GM12878 (cell line): ENCODE measurements around the gene RGS12. TPM values are rescaled to one million over a fixed set of nuclear protein-coding genes. Genes with fewer than 3 reads are reported as not detected.

Experiments
- ATAC-seq: fragments of 200-7000 bp; cut with Tn5 transposase; 3 replicates; pipeline ENCODE4 v1.9.1; 2020; ENCODE audit warnings: mild to moderate bottlenecking, moderate library complexity
- BruUV-seq: library from RNA; stranded (reverse); fragments of 400-500 nt; replicated peaks from 2 replicates; lab custom pipeline; 2021; lab: Mats Ljungman, UMichigan
- CTCF ChIA-PET: fragments of 300-600 bp; sonication (Branson Sonifier 250); formaldehyde crosslinking; extraction: SDS; loops from one replicate; lab custom pipeline; 2021; ENCODE audit warnings: inconsistent platforms; lab: Yijun Ruan, JAX
- POLR2A ChIA-PET: fragments of 350-600 bp; formaldehyde crosslinking; extraction: SDS; loops from one replicate; lab custom pipeline; 2021; ENCODE audit warnings: inconsistent platforms; lab: Charles Lee
- RAD21 ChIA-PET: fragments of 300-600 bp; sonication (Branson Sonifier 250); formaldehyde crosslinking; loops from one replicate; lab custom pipeline; 2023; ENCODE audit warnings: antibody characterized with exemption; ENCODE audit not compliant: unreplicated experiment; lab: Charles Lee
- SMC1A ChIA-PET: fragments of 300-600 bp; sonication (Branson Sonifier 250); formaldehyde crosslinking; loops from one replicate; lab custom pipeline; 2023; ENCODE audit not compliant: unreplicated experiment, uncharacterized antibody; lab: Charles Lee
- DNase-seq: peaks from one replicate; pipeline ENCODE4 v3.0.0-alpha.2; 2011; ENCODE audit warnings: low read depth, low spot score
- FAIRE-seq: peaks from 3 replicates; lab custom pipeline; 2011; peaks lifted over from hg19 to GRCh38; lab: Jason Lieb, UNC
- H2AFZ ChIP-seq: 2 replicates; pipeline ENCODE4 v1.6.0; 2011; ENCODE audit warnings: low read depth, low read length, control low read depth; ENCODE audit not compliant: control insufficient read depth
- H3K27ac ChIP-seq: 2 replicates; pipeline ENCODE4 v1.5.1; 2011; ENCODE audit warnings: control low read depth; ENCODE audit not compliant: control insufficient read depth, insufficient read depth
- H3K27me3 ChIP-seq, 2 experiments: replicated peaks in 1 of 2; 2 replicates each; pipeline versions ENCODE4 v1.6.0 to v1.6.1; 2011; ENCODE audit warnings: low read length in 1 of 2; ENCODE audit not compliant: control insufficient read depth in 2 of 2, insufficient read depth in 2 of 2
- H3K36me3 ChIP-seq, 2 experiments: 2 replicates each; pipeline ENCODE4 v1.5.1; 2011; ENCODE audit warnings: low read length in 1 of 2; ENCODE audit not compliant: control insufficient read depth in 2 of 2, insufficient read depth in 2 of 2
- H3K4me1 ChIP-seq: 2 replicates; pipeline ENCODE4 v1.6.1; 2011; ENCODE audit warnings: mild to moderate bottlenecking, low read length, moderate library complexity, mixed read lengths; ENCODE audit not compliant: control insufficient read depth, insufficient read depth
- H3K4me2 ChIP-seq: 2 replicates; pipeline ENCODE4 v1.6.0; 2011; ENCODE audit warnings: control low read depth; ENCODE audit not compliant: control insufficient read depth, insufficient read depth
- H3K4me3 ChIP-seq: fragments of 200-600 bp; sonication (generic); 2 replicates; pipeline ENCODE4 v1.5.1; 2016
- H3K79me2 ChIP-seq: 2 replicates; pipeline ENCODE4 v1.6.0; 2011; ENCODE audit warnings: low read length; ENCODE audit not compliant: control insufficient read depth, insufficient read depth
- H3K9ac ChIP-seq: 2 replicates; pipeline ENCODE4 v1.8.0; 2011; ENCODE audit warnings: low read length, control low read depth, mixed read lengths; ENCODE audit not compliant: control insufficient read depth, insufficient read depth
- H3K9me3 ChIP-seq: replicated peaks from 3 replicates; pipeline ENCODE4 v1.5.1; 2011; ENCODE audit warnings: mild to moderate bottlenecking, low read length; ENCODE audit not compliant: control insufficient read depth, insufficient read depth
- H4K20me1 ChIP-seq: 2 replicates; pipeline ENCODE4 v1.6.0; 2011; ENCODE audit not compliant: control insufficient read depth, insufficient read depth
- CHD1 ChIP-seq: IDR thresholded peaks from 2 replicates; pipeline ENCODE4 v1.6.1; 2012; ENCODE audit warnings: low read depth, low read length, improper control_type of control experiment
- CREM ChIP-seq: IDR thresholded peaks from 2 replicates; pipeline ENCODE4 v1.6.1; 2014; ENCODE audit warnings: antibody characterized with exemption, low read depth
- HDGF ChIP-seq: fragments of 450-650 bp; IDR thresholded peaks from 2 replicates; pipeline ENCODE4 v1.6.1; 2016; ENCODE audit warnings: antibody characterized with exemption
- NFXL1 ChIP-seq: fragments of 450-650 bp; IDR thresholded peaks from 2 replicates; pipeline ENCODE4 v1.6.1; 2017; ENCODE audit warnings: antibody characterized with exemption, mild to moderate bottlenecking, borderline replicate concordance
- RAD51 ChIP-seq: fragments of 450-650 bp; IDR thresholded peaks from 2 replicates; pipeline ENCODE4 v1.6.1; 2016; ENCODE audit warnings: moderate library complexity, mild to moderate bottlenecking, inconsistent platforms
- RBBP5 ChIP-seq: fragments of 200-600 bp; sonication (generic); conservative IDR thresholded peaks from 2 replicates; pipeline ENCODE4 v1.6.1; 2016
- RFX5 ChIP-seq: IDR thresholded peaks from 2 replicates; pipeline ENCODE4 v1.6.1; 2011; ENCODE audit warnings: low read depth, low read length, improper control_type of control experiment
- RUNX3 ChIP-seq: IDR thresholded peaks from 2 replicates; pipeline ENCODE4 v1.6.1; 2012; ENCODE audit warnings: low read length, inconsistent platforms
- SMARCA5 ChIP-seq: fragments of 450-650 bp; IDR thresholded peaks from 2 replicates; pipeline ENCODE4 v1.6.1; 2017; ENCODE audit warnings: mild to moderate bottlenecking
- TARDBP ChIP-seq: IDR thresholded peaks from 2 replicates; pipeline ENCODE4 v1.6.1; 2016; ENCODE audit warnings: borderline replicate concordance
- TBL1XR1 ChIP-seq: IDR thresholded peaks from 2 replicates; pipeline ENCODE4 v1.6.1; 2012; ENCODE audit warnings: low read depth, low read length, improper control_type of control experiment
- TCF12 ChIP-seq: IDR thresholded peaks from 2 replicates; pipeline ENCODE4 v1.6.1; 2011; ENCODE audit warnings: low read depth, mild to moderate bottlenecking, low read length
- TCF7 ChIP-seq: IDR thresholded peaks from 2 replicates; pipeline ENCODE4 v1.6.1; 2014; ENCODE audit warnings: antibody characterized with exemption, borderline replicate concordance
- WGBS: methylation state at CpG from one replicate; pipeline ENCODE4 v1.1.6; 2016; ENCODE audit warnings: low lambda C conversion rate; ENCODE audit not compliant: insufficient replicate concordance, insufficient coverage; ENCODE audit errors: missing lambda C conversion rate; 5-methylcytosine and 5-hydroxymethylcytosine counted together
- in situ Hi-C: fragments of 300-500 bp; cut with MboI; formaldehyde crosslinking; loops from 9 replicates; pipeline ENCODE4 v1.14.3; 2018; ENCODE audit warnings: mixed read lengths
- intact Hi-C: fragments of 100-400 bp; cut with micrococcal nuclease; formaldehyde crosslinking; loops from one replicate; pipeline ENCODE4 v1.14.2; 2022; ENCODE audit not compliant: unreplicated experiment
- polyA plus RNA-seq, 11 experiments: library from polyadenylated mRNA; depleted of rRNA in 4 of 11; unstranded in 6 of 11; stranded (reverse) in 5 of 11; fragments of >200 nt; fragmentation: Nextera tagmentation in 4 of 11; fragmentation: Illumina TruSeq in 1 of 11; extraction: Ambion mirVana in 4 of 11; extraction: Trizol in 1 of 11; gene quantifications; 1 replicate in 1 of 11; 2 replicates in 10 of 11; pipeline versions ENCODE4 v1.2.1 to v1.2.3, GENCODE V29; 2011 to 2016; ENCODE audit warnings: inconsistent platforms in 2 of 11, missing spikeins in 2 of 11, low read depth in 1 of 11
- total RNA-seq, 4 experiments: library from RNA; depleted of rRNA in 3 of 4; stranded (reverse); fragments of >200 nt in 3 of 4; fragmentation: Illumina TruSeq in 1 of 4; extraction: Trizol in 1 of 4; gene quantifications; 2 replicates each; pipeline versions ENCODE4 v1.2.1 to v1.2.3, GENCODE V29; 2013 to 2021
- TF ChIP-seq, protein P1 (sequence below): fragments of 450-650 bp; IDR thresholded peaks from 2 replicates; pipeline ENCODE4 v1.6.1; 2016; ENCODE audit warnings: mild to moderate bottlenecking
- TF ChIP-seq, protein P2 (sequence below): IDR thresholded peaks from 2 replicates; pipeline ENCODE4 v1.6.1; 2011; ENCODE audit warnings: low read depth, low read length, improper control_type of control experiment, borderline replicate concordance
- TF ChIP-seq, protein P3 (sequence below): fragments of 450-650 bp; IDR thresholded peaks from 2 replicates; pipeline ENCODE4 v1.6.1; 2018; ENCODE audit warnings: borderline replicate concordance, mild to moderate bottlenecking; ENCODE audit not compliant: partially characterized antibody

Gene RGS12
- total and polyA plus RNA-seq, 10 of the 15 experiments (the other 5 are each of a cell fraction or from before 2014, with no cell fraction given): 0.02 to 2.2 (median 0.73) TPM

DNA sequence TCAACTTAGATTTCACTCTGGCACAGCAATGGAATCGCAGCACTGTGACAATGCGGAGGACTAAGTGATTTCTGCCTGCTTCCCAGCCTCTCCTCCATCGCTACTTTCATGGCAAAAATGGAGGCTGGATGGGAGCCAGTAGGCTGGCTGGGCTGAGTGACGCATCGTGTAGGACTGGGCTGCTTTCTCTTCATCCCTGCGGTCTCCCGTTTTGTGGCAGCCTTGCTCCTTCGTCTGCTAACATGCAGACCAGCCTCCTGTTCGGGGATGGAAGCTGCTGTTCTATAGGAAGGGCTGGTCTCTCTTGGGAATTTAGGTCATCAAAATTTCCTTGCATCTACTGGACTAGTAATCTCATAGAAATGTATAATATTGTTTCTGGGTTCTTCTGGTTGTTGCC is 15.8 kb upstream of the RGS12 start:
- Histone ChIP-seq H3K36me3 (no peaks in the 10 kb centered on the region), H3K79me2 (no peaks in the 10 kb centered on the region), H4K20me1 (no peaks in the 10 kb centered on the region), H3K27me3 (0 out of 4 replicates have a peak, but pooled peaks cover 0 to 2% of the 10 kb centered on the region in 2 experiments), H3K4me2 (no peak overlapping the region), H3K9me3 (peaks cover 2% of the 10 kb centered on the region; the same call in 1 of the 3 replicates), H3K9ac (no peak overlapping the region), H3K4me3 (no peak overlapping the region), H3K27ac (no peak overlapping the region), H3K4me1 (no peaks in the 10 kb centered on the region), H2AFZ (no peak overlapping the region)
- in situ Hi-C loops: no loop called here
- SMC1A ChIA-PET: no interaction called here
- FAIRE-seq: no peak
- intact Hi-C loops: no loop called here
- no TSS peak for BruUV-seq
- 80% methylated on average over 9 of the region's 9 CpGs for WGBS
- CTCF ChIA-PET: interaction anchor here (0.6 to 1.1 kb wide), 2 partner anchors 170 to 620 kb away, joined by 3 to 4 read pairs; no protein-coding TSS in a partner anchor
- RAD21 ChIA-PET: no interaction called here
- POLR2A ChIA-PET: no interaction called here
- no peak for DNase-seq
- no peak for ATAC-seq
- TF ChIP-seq SMARCA5 (no peak), RBBP5 (no peak), TCF12 (no peak), RFX5 (no peak), TCF7 (no peak), CHD1 (no peak), HDGF (no peak), RAD51 (no peak), NFXL1 (no peak), CREM (no peak), TARDBP (no peak), RUNX3 (no peak), TBL1XR1 (no peak)
- TF ChIP-seq, protein P1, sequence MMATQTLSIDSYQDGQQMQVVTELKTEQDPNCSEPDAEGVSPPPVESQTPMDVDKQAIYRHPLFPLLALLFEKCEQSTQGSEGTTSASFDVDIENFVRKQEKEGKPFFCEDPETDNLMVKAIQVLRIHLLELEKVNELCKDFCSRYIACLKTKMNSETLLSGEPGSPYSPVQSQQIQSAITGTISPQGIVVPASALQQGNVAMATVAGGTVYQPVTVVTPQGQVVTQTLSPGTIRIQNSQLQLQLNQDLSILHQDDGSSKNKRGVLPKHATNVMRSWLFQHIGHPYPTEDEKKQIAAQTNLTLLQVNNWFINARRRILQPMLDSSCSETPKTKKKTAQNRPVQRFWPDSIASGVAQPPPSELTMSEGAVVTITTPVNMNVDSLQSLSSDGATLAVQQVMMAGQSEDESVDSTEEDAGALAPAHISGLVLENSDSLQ: no peak
- TF ChIP-seq, protein P2, sequence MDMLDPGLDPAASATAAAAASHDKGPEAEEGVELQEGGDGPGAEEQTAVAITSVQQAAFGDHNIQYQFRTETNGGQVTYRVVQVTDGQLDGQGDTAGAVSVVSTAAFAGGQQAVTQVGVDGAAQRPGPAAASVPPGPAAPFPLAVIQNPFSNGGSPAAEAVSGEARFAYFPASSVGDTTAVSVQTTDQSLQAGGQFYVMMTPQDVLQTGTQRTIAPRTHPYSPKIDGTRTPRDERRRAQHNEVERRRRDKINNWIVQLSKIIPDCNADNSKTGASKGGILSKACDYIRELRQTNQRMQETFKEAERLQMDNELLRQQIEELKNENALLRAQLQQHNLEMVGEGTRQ: no peak
- TF ChIP-seq, protein P3, sequence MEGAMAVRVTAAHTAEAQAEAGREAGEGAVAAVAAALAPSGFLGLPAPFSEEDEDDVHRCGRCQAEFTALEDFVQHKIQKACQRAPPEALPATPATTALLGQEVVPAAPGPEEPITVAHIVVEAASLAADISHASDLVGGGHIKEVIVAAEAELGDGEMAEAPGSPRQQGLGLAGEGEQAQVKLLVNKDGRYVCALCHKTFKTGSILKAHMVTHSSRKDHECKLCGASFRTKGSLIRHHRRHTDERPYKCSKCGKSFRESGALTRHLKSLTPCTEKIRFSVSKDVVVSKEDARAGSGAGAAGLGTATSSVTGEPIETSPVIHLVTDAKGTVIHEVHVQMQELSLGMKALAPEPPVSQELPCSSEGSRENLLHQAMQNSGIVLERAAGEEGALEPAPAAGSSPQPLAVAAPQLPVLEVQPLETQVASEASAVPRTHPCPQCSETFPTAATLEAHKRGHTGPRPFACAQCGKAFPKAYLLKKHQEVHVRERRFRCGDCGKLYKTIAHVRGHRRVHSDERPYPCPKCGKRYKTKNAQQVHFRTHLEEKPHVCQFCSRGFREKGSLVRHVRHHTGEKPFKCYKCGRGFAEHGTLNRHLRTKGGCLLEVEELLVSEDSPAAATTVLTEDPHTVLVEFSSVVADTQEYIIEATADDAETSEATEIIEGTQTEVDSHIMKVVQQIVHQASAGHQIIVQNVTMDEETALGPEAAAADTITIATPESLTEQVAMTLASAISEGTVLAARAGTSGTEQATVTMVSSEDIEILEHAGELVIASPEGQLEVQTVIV: no peak
